ENCODE measurements around the gene MIB1.
"Not testable (repeated sequence)": the region's sequence is repeated elsewhere in the genome, so short reads cannot be mapped to it uniquely, and the experiment has no call there.

MIB1 gene

DNA sequence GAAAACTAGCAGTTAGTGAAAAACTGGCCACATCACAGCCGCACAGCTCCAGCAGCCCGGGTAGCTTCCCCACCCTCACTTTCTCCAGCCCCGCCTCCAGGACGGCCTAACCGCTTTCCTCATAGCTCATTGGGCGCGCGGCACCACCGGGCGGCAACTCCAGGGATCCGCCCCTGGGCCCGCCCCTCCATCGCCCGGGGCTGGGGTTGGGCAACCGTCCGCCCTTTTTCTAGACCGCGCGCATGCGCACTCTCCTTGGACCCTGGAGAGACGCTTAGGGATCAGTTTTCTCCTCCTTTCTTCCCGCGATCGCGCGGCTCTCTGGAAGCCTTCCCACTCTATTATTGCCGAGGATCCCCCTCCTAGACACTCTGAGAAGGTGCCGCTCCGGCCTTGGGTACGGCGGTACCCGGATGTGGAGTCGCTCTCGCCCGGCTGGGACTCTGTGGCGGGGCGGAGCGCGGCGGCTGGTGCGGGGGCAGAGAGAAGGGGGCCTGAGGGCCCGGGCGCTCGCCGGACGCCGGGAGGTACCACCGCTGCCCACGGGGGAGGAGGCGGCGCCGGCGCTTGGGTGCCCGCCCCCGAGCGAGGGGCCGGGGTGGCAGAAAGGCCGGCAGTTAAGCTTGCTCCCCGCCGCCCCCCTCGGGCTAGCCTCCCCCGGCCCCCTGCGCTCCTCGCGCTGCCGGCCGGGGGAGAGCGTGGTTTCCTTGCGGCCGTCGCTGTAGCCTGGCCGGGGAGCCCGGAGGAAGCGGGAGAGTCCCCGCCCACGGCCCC, at the start of gene MIB1:
TSS of gene MIB1 (plus strand) at position 255 of the 774 bp plus-strand sequence. CDS start 792 bp downstream, outside the sequence.
- DNase-seq (peak; percentile 99), ATAC-seq (peak; percentile 99)

DNA sequence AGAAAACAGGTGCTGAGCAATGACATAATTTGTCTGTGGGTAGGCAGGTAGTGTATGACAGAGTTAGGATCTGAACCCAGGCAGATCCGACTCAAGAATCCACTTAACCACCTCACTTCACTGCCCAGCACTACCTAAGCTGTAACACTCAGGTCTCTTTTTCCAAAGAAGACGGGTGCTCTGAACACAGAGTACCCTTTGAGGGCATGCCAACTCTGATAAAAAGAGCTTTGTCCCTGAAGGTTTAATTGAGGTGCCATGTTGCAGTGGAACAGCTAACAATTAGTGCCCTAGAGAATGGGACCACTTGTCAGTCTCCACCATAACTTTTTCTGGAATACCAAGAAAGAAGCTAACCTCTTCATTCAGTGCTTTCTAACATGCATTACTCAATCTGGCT, 47.3 kb upstream of the MIB1 start:
- DNase-seq (no peak), ATAC-seq (no peak)

DNA sequence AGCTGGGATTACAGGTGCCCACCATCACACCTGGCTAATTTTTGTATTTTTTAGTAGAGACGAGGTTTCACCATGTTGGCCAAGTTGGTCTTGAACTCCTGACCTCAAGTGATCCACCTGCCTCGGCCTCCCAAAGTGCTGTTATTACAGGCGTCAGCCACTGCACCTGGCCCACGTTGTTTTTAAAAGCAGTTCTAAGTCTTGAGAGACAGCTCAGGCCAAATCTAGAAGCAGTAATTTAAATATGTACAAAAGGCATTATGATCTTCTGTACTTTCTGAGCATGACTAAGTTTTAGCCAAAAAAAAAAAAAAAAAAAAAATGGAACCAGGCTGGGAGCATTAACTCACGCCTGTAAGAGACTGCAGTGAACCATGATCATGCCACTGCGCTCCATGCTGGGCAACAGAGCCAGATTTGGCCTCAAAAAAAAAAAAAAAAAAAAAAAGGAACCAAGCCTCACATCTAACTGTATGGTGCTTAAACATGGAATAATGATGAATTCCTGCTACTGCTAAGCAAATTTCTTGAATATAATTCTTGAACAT, 40.0 kb upstream of the MIB1 start:
- no peak for DNase-seq
- ATAC-seq: no peak

DNA sequence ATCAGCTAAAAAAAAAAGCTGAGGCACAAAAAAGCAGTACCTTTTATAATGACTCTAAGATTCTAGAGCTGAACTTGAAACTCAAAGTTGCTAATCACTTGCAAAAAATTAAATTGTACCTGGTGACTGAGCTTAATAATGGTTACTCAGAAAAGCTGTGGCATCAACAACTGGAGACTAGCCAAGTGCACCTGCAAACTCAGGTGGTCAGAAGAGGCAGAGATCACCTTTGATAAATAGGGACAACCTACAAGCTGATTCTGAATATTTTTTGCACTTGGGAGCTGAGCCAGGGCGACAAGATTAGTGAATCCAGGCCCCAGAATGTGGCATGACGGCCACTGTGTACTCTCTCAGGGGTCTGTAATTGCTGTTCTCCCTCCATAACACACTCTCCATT, 39.0 kb upstream of the MIB1 start:
- ATAC-seq: no peak
- no peak for DNase-seq

DNA sequence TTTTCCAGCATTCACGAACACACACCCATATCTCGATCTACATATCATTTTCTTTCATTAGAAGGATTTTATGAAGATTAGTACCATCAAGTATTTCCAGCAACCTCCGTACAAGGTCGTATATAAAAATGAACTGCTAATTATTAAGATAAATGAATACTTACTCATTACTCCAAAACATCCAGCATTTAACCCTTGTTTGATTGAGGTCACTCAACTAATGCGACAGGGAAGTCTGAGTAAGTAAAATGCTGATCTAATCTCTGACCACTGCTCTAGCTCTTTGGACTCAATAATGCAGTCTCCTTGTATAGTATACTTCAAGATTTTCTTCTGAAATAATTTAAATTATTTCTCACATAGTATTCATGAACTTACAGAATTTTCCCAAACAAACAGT, 38.0 kb upstream of the MIB1 start:
- DNase-seq: no peak
- ATAC-seq: no peak

DNA sequence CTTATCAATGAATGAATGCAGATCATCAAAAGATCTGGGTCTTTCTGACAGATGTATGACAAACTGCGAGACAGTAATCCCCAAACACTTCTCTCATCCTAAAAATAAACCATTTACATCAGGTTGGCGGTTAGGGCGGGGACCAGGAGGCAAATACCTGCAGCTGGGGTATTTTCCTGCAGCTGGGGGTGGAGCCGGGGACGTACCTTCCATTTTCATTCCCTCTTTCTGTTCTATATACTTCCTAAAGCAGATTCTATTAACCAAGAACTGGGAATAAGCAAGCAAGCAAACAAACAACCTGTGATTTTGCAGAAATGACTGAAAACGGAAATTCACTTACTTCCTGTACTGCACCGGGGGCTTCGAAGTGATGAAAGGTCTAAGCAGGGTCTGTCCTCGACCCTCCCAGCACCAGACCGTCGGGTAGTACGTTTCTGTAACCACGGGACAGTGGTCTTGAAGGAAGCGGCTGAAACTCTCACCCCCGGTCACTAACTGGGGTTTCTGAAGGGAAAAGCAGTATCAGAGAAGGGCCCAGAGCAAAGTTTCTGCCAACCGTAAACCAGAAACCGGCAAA, 37.3 kb upstream of the MIB1 start:
- ATAC-seq: no peak
- DNase-seq: peak; percentile 32

DNA sequence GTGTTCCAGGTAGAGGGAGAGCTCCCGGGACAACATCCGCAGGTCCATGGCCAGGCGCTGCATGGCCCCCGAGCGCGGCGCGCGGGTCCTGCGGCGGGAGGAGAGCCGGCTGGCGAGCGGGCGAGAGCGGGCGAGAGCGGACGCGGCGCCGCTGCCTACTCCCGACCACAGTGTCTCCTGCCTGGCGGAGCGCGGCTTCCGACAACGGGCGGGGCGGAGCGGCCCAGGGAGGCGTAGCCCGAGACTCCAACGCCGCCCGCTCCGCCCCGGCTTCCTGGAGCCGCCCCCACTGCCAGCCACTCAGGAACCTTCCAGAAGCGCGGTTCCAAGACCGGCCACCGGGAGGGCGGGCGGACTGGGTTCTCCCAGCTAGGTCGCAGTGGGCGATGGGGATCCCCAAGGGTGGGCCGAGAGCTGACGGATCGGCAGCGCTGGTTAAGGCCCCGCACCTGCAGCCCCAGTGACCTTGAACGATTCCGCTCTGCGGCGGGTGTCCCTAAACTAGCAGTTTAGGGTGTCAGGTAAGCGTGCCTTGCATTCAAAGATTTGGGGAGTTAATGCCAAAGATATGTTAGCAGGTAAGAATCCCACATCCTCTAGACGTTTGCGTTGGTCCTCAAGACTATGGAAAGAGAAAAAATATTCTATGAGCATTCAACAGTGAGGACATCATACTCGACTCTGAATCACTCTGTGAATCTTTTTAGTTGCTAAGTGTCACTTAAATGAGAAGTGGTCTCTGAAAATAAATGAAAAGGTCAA, 35.8 kb upstream of the MIB1 start, which contains the start of gene ABHD3:
TSS of gene ABHD3 (minus strand) at position 172 of the 762 bp plus-strand sequence. CDS start at position 63, 109 bp downstream.
- DNase-seq: peak; percentile 92
- peak; percentile 98 for ATAC-seq

DNA sequence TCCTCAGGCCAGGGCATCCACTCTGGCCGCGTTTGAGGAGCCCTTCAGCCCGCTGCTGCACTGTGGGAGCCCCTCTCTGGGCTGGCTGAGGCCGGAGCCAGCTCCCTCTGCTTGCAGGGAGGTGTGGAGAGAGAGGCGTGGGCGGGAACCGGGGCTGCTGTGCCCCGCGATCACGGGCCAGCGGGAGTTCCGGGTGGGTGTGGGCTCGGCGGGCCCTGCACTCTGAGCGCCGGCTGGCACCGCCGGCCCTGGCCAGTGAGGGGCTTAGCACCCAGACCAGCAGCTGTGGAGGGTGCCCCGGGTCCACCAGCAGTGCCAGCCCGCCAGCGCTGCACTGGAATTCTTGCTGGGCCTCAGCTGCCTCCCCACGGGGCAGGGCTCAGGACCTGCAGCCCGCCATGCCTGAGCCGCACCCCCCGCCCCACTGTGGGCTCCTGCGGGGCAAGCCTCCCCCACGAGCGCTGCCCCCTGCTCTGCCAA, 34.2 kb upstream of the MIB1 start:
- ATAC-seq (no peak), DNase-seq (no peak)

DNA sequence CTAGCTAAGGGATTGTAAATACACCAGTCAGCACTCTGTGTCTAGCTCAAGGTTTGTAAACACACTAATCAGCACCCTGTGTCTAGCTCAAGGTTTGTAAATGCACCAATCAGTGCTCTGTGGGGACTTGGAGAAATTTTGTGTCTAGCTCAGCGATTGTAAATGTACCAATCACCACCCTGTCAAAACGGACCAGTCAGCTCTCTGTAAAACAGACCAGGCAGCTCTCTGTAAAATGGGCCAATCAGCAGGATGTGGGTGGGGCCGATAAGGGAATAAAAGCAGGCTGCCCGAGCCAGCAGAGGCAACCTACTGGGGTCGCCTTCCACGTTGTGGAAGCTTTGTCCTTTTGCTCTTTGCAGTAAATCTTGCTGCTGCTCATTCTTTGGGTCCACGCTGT, 33.5 kb upstream of the MIB1 start:
- DNase-seq, ATAC-seq: not testable (repeated sequence)

DNA sequence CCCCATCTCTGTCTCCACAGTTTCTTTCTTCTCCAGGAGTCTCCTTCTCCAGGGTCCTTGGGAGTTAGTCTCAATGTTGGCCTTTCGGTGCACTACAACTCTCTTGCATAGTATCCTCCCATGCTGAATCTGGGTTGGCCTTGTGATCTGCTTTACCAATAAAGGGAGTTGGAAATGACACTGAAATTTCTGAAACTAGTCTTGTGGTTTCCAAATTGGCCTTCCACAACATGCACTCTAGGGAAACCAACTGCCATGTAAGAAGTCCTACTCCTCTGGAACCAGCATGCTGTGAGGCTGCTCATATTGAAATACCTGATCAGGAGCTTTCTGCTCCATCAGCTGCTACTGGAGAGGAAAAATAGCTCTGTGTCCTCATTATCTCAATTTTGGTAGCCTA, 26.1 kb upstream of the MIB1 start:
- no peak for ATAC-seq
- no peak for DNase-seq

DNA sequence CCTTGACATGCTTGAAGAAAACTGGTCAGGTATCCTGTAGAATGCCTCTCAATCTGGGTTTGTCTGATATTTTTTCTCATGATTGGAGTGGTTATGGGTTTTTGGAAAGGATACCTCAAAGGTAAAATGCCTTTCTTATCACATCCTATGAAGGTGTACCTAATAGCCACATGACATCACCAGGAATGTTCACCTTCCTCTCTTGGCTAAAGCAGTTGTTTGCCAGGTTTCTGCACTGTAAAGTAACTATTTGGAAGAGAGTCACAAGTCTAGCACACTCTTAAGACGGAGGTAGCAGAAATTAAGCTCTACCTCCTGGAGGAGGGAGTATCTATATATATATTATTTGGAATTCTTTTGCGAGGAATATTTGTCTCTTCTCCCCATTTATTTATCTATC, 17.9 kb upstream of the MIB1 start:
- ATAC-seq: no peak
- DNase-seq: no peak

DNA sequence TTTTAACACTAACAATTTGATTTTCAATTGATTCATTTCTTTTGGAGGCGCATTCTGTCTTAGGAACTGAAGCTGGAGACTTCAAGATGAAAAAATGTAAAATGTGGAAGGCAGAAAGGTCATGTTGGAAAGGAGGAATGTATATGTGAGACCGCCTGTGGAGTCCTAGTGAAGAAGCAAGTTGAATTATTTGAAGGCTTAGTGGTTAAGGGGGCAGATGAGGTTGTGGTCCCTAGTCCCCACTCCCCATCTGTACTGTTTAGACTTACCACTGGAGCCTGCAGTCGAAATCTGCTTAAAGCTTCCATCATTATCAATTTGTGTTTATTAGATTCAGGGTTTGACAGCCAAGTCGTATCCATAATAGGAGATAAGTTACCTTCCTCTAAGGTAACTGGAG, 15.4 kb upstream of the MIB1 start:
- DNase-seq (no peak), ATAC-seq (no peak)

DNA sequence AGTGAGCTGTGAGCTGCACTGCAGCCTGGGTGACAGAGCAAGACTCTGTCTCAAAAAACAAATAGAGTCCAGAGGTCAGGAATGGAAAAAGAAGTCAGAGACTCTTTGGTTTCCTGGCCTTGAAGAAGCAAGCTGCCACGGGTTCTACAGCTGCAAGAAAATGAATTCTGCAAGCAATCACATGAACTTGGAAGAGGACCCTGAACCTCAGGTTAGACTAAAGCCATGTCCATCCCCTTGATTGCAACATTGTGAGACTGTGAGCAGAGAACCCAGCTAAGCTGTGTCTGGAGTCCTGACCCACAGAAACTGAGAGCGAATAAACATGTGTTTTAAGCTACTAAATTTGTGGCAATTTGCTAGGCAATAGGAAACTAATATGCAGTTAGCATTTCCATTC, 12.9 kb upstream of the MIB1 start:
- DNase-seq: no peak
- no peak for ATAC-seq

DNA sequence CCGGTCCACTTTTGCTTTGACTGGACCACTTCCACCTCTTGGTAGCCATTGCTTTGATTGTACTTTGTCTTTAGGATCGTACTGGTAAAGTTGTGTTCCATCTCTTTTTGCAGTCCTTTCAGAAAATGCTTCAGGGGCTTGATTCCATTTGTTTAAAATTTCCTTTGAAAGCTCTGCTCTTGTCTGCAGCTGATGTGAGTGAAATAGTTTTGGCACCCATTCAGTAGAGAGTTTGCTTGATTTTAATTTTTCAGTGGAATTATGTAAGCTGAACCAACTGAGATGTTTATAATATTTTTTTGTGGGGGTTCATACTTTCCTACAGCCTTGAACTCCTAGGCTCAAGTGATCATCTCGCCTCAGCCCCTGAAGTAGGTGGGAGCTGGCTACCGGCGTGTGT, 7.6 kb upstream of the MIB1 start:
- no peak for ATAC-seq
- DNase-seq: no peak

DNA sequence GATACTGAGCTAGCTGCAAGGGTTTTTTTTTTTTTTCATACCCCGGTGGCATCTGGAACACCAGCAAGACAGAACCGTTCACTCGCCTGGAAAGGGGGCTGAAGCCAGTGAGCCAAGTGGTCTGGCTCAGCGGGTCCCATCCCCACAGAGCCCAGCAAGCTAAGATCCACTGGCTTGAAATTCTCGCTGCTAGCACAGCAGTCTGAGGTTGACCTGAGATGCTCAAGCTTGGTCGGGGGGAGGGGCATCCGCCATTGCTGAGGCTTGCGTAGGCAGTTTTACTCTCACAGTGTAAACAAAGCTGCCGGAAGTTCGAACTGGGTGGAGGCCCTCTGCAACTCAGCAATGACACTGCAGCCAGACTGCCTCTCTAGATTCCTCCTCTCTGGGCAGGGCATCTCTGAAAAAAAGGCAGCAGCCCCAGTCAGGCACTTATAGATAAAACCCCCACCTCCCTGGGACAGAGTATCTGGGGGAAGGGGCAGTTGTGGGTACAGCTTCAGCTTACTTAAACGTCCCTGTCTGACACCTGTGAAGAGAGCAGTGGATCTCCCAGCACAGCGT, 5.1 kb upstream of the MIB1 start:
- ATAC-seq (no peak), DNase-seq (no peak)

DNA sequence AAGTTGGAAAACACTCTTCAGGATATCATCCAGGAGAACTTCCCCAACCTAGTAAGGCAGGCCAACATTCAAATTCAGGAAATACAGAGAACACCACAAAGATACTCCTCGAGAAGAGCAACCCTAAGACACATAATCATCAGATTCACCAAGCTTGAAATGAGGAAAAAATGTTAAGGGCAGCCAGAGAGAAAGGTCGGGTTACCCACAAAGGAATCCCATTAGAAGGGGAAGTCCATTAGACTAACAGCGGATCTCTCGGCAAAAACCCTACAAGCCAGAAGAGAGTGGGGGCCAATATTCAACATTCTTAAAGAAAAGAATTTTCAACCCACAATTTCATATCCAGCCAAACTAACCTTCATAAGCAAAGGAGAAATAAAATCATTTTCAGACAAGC, 3.7 kb upstream of the MIB1 start:
- DNase-seq, ATAC-seq: not testable (repeated sequence)

DNA sequence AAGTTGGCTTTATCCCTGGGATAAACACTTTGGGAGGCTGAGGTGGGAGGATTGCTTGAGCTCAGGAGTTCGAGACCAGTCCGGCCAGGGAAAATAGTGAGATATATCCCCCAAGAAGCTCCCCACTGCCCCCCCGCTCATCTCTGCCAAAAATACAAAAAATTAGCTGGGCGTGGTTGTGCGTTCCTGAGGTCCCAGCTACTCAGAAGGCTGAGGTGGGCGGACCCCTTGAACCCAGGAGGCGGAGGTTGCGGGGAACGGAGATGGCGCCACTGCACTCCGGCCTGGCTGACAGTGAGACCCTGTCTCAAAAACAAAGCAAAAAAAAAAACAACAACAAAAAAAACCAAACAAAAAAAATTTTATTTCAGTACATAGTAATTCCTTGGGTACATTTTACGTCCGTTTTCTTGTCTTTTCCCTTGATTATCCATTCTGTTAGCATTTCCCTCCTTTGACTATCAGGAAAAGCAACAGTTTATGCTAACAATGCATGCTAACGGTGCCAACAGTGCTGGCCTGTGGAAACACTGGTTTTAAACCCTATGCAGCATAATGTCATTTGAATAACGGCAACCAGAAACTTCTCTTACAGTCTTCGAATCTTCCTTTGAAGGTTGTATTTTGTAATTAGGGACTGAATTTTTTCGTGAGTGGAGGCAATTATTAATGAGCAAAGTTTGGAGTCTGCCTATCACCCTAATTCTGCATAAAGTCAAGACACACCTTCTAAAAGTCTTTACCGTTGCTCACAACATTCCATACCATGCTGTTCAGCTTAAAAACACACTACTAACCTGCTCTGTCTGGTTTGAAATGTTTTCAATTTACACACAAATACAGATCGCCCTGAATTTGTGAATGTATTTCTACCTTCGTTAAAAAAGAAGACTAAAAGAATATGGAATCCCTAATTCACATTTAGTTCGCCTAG, 721 bp upstream of the MIB1 start:
- DNase-seq (no peak), ATAC-seq (peak; percentile 1)

DNA sequence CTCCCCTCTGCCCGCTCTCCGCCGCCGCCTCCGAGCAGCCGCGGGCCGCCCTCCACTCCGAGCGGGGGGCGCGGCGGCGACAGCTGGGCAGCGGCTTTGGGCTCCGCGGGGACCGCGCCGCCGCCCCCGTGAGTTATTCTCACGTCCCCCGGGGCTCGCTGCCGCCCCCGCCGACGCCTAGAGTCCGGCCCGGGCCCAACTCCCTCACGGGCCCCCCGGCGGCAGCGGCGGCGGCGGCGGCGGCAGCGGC, 645 bp downstream of the MIB1 start:
- DNase-seq (no peak), ATAC-seq (no peak)

DNA sequence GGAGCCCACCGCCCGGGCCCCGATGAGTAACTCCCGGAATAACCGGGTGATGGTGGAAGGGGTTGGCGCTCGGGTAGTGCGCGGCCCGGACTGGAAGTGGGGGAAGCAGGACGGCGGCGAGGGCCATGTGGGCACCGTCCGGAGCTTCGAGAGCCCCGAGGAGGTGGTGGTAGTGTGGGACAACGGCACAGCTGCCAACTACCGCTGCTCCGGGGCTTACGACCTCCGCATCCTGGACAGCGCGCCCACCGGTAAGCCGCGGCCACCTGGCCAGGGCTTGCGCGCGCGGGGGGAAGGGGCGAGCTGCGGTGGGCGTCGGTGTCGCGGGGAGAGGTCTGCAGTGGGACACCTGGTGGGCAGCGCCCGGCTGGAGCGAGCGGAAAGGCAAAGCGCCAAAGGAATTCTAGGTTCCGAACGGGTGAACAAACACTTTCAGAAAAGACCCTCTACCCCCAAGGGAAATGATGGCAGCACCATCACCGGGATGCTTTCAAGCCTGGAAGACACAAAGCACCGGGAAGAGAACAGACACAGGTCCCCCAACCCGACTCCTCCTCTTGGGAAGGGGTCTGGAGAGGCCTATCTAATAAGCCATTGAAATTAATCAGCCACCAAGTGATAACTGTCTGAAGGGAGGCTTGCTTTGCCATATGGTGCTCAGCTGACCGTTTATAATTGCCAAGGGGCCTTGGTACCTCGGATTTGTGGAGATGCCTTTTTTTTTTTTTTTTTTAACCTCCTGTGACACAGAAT, 1.1 kb downstream of the MIB1 start:
- DNase-seq (peak; percentile 45), ATAC-seq (peak; percentile 6)

DNA sequence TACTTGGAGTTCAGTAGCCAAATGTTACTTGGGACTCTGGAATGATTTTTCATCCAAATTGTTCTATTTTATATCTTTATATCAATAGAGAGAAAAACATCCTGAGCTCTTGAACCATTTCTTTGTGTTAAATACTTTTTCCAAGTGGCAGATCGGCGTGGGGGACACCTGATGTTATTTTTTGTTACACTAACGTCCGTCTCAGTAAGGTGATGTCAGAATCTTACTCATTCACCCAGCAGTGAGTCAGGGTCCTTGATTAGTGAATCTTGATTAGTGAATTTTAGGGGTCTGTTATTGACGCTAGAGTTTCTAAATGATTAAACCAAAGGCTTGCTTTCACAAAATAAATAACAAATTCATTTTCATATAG, 1.7 kb downstream of the MIB1 start:
- ATAC-seq (no peak), DNase-seq (no peak)

Data from stimulated activated naive CD8-positive, alpha-beta T cell treated with anti-CD3 and anti-CD28 coated beads, Interleukin-15, Interleukin-2, amounts not matched to agents 100 U/mL and 50 U/mL, for 24 hours (primary cell).